IPS DF 19.7 (cell line): Measurements from ENCODE around the gene ING5.

ENCODE experiments used
- DNase-seq: peaks from one replicate; pipeline ENCODE4 v3.0.0-alpha.2; 2013; ENCODE audit warnings: low read depth, low spot score

The ING5 gene

DNA sequence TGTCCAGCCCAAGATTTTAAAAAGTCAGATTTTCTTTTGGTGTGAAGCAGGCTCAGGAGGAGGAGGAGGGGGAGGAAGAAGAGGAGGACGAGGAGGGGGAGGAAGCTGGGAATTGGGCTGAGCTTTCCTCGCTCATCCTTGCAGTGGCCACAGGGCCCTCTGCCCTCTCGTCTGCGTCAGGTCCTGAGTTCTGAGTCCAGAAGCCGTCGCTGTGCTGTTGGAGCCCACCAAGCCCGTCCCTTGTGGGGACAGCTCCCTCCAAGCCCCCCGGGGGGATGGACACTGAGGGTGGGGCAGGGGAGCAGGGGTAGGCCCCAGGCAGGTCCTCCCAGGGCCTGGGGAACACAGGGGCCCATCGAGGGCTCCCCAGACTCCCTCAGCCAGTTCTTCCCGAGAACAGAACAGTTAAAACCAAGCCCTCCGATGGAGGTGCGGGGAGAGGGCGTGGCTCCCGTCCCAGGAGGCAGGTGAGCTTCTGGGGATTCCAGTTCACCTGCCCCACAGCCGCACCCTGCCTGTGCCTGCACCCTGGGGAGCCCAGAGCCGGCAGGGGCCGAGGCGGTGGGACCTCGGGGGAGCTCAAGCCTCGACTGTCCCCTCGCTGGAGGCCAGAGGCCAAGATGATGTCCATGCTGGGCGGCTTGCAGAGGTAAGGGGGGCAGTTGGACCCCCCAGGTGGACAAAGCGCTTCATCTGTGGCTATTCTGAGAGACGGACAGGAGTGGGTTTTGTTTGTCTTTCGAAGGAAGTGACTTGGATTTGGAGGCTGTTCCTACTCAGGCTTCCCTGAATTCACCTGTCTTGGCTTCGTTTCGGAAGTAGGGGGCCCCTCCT lies 74.7 kb downstream of the ING5 start, which contains the start of gene GAL3ST2:
Gene GAL3ST2, plus strand, starts transcription at position 487 of the 834 bp plus-strand sequence. Its CDS starts 134 bp downstream, at position 621.
- no peak for DNase-seq

DNA sequence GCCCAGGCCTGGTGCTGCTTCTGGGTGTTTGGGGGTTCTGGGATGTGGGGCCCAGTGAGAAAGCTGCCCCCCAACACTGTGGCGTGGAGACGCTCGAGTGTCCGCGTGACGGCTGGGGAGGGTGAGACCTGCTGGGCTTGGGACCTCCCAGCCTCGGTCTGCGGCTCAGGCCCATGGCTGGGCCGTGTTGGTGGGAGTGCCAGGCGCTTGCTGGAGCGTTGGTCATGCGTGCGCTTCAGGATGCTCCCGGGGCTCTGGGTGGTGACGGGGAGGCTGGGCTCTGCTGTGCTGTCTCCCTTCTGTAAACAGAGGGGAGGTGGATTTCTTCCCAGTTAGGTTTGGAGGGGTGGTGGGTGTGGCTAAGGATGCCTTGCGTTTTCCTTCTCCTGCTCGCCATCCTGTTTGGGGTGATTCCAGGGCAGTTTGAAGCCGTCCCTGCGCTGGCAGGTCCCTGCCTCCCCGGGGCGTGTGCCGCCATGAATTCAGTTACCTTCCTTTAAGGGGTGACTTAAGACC lies 75.4 kb downstream of the ING5 start:
- no peak for DNase-seq

- no peak for DNase-seq
Observed at GRCh38 chr2:241777686-241778627, 76.1 kb downstream of the ING5 start.
